ENCODE measurements around the gene OR52A5. TPM values are rescaled to one million over a fixed set of nuclear protein-coding genes. Genes with fewer than 3 reads are reported as not detected.

Gene OR52A5
- total and polyA plus RNA-seq, 2 experiments from 2014 or later = 0.11 to 0.24 TPM

DNA sequence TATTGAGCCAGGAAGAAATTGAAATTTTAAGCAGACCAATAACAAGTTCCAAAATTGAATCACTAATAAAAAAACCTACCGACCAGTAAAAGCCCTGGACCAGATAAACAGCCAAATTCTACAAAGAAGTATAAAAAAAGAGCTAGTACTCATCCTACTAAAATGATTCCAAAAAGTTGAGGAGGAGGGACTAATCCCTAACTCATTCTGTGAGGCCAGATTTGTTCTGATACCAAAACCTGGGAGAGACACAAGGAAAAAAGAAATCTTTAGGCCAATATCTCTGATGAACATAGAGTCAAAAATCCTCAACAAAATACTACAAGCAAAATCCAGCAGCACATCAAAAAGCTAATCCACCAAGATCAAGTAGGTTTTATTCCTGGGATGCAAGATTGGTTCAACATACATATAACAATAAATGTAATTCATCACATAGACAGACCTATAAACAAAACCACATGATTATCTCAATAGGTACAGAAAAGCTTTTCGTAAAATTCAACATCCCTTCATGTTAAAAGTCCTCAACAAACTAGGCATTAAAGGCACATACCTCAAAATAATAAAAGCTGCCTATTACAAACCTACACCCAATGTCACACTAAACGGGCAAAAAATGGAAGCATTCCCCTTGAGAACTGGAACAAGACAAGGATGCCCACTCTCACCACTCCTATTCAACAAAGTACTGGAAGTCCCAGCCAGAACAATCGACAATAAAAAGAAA is 13.1 kb downstream of the OR52A5 start (continued):
- TF ChIP-seq, protein P1, sequence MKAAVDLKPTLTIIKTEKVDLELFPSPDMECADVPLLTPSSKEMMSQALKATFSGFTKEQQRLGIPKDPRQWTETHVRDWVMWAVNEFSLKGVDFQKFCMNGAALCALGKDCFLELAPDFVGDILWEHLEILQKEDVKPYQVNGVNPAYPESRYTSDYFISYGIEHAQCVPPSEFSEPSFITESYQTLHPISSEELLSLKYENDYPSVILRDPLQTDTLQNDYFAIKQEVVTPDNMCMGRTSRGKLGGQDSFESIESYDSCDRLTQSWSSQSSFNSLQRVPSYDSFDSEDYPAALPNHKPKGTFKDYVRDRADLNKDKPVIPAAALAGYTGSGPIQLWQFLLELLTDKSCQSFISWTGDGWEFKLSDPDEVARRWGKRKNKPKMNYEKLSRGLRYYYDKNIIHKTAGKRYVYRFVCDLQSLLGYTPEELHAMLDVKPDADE (IDR thresholded peaks at IDR 0.05) = no peak
- TF ChIP-seq EZH2 (IDR thresholded peaks at IDR 0.05; ENCODE audit: low read depth, unreplicated experiment) = no peak
- no peak for TF ChIP-seq NANOG (IDR thresholded peaks at IDR 0.05; ENCODE audit: borderline replicate concordance)
- no peak for TF ChIP-seq ZNF114 (CRISPR knock-in tag; IDR thresholded peaks at IDR 0.05)
- no peak for TF ChIP-seq CREB1 (CRISPR knock-in tag; IDR thresholded peaks at IDR 0.05; ENCODE audit: low read depth)
- TF ChIP-seq JUNB (IDR thresholded peaks at IDR 0.05; ENCODE audit: unreplicated experiment) = no peak
- no peak for TF ChIP-seq ZNF331 (CRISPR knock-in tag; IDR thresholded peaks at IDR 0.05; ENCODE audit: low read depth)
- TF ChIP-seq STAT1 (IDR thresholded peaks at IDR 0.05; ENCODE audit: unreplicated experiment) = no peak

DNA sequence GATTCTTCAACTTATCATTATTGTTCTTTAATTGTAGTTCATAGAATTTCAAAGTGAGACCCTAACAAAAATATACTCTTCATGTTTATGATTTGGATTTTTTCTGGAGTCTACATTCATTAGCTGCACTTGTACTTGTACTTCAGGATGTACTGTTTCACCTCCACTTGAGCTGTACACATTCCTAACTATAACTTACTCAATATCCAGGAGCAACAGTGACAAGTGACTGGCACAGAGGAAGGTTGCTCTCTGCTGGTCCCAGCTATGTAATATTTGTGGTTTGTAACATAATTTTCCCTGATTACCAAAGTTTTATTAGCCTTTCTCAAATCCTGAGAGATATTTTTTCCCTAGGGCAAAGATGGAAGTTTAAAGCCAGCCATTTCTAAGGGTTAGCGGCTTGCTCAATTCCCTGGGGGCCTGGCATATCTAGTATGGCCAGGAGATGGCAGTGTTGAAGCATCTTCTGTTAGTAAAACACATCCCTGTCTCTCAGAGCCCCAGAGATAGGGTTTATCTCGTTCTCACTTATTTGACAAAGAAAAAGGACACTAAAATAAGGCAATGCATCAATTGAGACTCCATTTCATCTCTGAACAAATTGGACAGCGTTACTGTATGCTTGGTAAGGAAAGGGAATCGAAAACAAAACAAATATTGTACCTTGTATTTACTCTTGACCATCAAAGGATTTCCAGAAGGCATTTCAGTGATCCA is 14.2 kb downstream of the OR52A5 start:
- Histone ChIP-seq H2AFZ (no peak overlapping the region), H3K4me2 (no peak overlapping the region), H3K4me3 (no peak overlapping the region), H4K20me1 (replicated peaks; ENCODE audit: insufficient read depth) (no peaks in the 10 kb centered on the region), H3K9me2 (ENCODE audit: insufficient read depth) (no peaks in the 10 kb centered on the region), H3K4me1 (ENCODE audit: insufficient read depth) (no peaks in the 10 kb centered on the region), H3K79me2 (replicated peaks; ENCODE audit: insufficient read depth) (no peaks in the 10 kb centered on the region), H3K36me3 (ENCODE audit: insufficient read depth) (no peaks in the 10 kb centered on the region), H3K27ac (ENCODE audit: low read depth) (no peak overlapping the region), H3F3A (replicated peaks; ENCODE audit: low read depth) (no peaks in the 10 kb centered on the region), H3K27me3 (ENCODE audit: insufficient read depth) (no peaks in the 10 kb centered on the region)
- TF ChIP-seq, protein P2, sequence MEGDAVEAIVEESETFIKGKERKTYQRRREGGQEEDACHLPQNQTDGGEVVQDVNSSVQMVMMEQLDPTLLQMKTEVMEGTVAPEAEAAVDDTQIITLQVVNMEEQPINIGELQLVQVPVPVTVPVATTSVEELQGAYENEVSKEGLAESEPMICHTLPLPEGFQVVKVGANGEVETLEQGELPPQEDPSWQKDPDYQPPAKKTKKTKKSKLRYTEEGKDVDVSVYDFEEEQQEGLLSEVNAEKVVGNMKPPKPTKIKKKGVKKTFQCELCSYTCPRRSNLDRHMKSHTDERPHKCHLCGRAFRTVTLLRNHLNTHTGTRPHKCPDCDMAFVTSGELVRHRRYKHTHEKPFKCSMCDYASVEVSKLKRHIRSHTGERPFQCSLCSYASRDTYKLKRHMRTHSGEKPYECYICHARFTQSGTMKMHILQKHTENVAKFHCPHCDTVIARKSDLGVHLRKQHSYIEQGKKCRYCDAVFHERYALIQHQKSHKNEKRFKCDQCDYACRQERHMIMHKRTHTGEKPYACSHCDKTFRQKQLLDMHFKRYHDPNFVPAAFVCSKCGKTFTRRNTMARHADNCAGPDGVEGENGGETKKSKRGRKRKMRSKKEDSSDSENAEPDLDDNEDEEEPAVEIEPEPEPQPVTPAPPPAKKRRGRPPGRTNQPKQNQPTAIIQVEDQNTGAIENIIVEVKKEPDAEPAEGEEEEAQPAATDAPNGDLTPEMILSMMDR (conservative IDR thresholded peaks at IDR 0.05; ENCODE audit: low read depth in 2 of 2) = peak; percentile 88 to 97
- TF ChIP-seq EZH2phosphoT487 (IDR thresholded peaks at IDR 0.05; ENCODE audit: unreplicated experiment) = no peak
- H3K4me1 Mint-ChIP-seq = peaks cover 6% of the 10 kb centered on the region; the same call in 2 of the 3 replicates
- H3K27me3 Mint-ChIP-seq (ENCODE audit: insufficient read depth, low read depth, poor library complexity) = no peaks in the 10 kb centered on the region
- no peak overlapping the region for H3K4me3 Mint-ChIP-seq
- peak overlapping the region; percentile 13; the same call in 1 of the 2 replicates for H3K27ac Mint-ChIP-seq
- H3K9me3 Mint-ChIP-seq = no peaks in the 10 kb centered on the region; the same call in 2 of the 3 replicates
- H3K36me3 Mint-ChIP-seq (ENCODE audit: low read depth) = no peaks in the 10 kb centered on the region
- ATAC-seq = peak; percentile 97
- peak; percentile 87 for DNase-seq (ENCODE audit: low spot score)

All from GM23338 (cell line).